ENCODE data around the gene PIN1. TPM values are rescaled to one million over a fixed set of nuclear protein-coding genes. Genes with fewer than 3 reads are reported as not detected.
A peak's percentile ranks its signal among the peaks of the same experiment; 100 is the strongest.

PIN1 gene
- total and polyA plus RNA-seq, 2 of the 8 experiments (the other 6 are each of a cell fraction or from before 2014, with no cell fraction given): 78.3 to 90.8 TPM

GRCh38 chr19:9792206-9793070 is 42.7 kb upstream of the PIN1 start (continued):
- TF ChIP-seq RBBP5 (IDR thresholded peaks at IDR 0.05; ENCODE audit: borderline replicate concordance, low read depth, low read length) (peak; percentile 69), POLR2AphosphoS5 (IDR thresholded peaks at IDR 0.05; ENCODE audit: low read depth, low read length) (peak; percentile 75), CEBPB (IDR thresholded peaks at IDR 0.05; ENCODE audit: low read depth, low read length) (no peak), RAD21 (IDR thresholded peaks at IDR 0.05 in 1 of 2, conservative IDR thresholded peaks at IDR 0.05 in 1 of 2; ENCODE audit: low read depth in 2 of 2, low read length in 2 of 2) (peak in 1 of 2 experiments; percentile 25; a peak in 1 of 4 replicates)
